ENCODE results near the gene HCN2.

- TF ChIP-seq CTCF (IDR thresholded peaks at IDR 0.05; ENCODE audit: insufficient read depth, low read depth, low read length) (no peak), EZH2 (IDR thresholded peaks at IDR 0.05; ENCODE audit: insufficient read depth, low read length) (no peak)
Measured at GRCh38 chr19:585551-586110, 4.0 kb upstream of the HCN2 start.
